SK-N-SH (cell line): ENCODE measurements around the gene LPP. TPM values are rescaled to one million over a fixed set of nuclear protein-coding genes. Genes with fewer than 3 reads are reported as not detected.

ENCODE experiments used
- ELF1 ChIP-seq: IDR thresholded peaks from 2 replicates; pipeline ENCODE4 v1.4.0; 2012
- EP300 ChIP-seq, 2 experiments: IDR thresholded peaks; 2 replicates each; pipeline versions ENCODE4 v1.4.0 to v1.6.1; 2012; ENCODE audit warnings: borderline replicate concordance in 1 of 2, low read depth in 1 of 2, low read length in 1 of 2
- EZH2phosphoT487 ChIP-seq: fragments of 200-600 bp; sonication (generic); IDR thresholded peaks from 2 replicates; pipeline ENCODE4 v1.6.1; 2017; ENCODE audit warnings: low read depth, mixed run types, mild to moderate bottlenecking, antibody characterized with exemption, moderate library complexity, borderline replicate concordance
- FOXM1 ChIP-seq: IDR thresholded peaks from 2 replicates; pipeline ENCODE4 v1.4.0; 2012; ENCODE audit warnings: low read depth, mild to moderate bottlenecking
- GATA2 ChIP-seq: sonication (generic); formaldehyde crosslinking; IDR thresholded peaks from 2 replicates; pipeline ENCODE4 v1.5.0; 2020; ENCODE audit warnings: mild to moderate bottlenecking, missing genetic modification reagents
- JUND ChIP-seq: IDR thresholded peaks from 2 replicates; pipeline ENCODE4 v1.4.0; 2012
- MEF2A ChIP-seq: IDR thresholded peaks from 2 replicates; pipeline ENCODE4 v1.4.0; 2012; ENCODE audit warnings: low read depth, borderline replicate concordance
- MXI1 ChIP-seq: IDR thresholded peaks from 2 replicates; pipeline ENCODE4 v1.6.1; 2012; ENCODE audit warnings: mild to moderate bottlenecking, low read depth, low read length, improper control_type of control experiment
- NFIC ChIP-seq: IDR thresholded peaks from 2 replicates; pipeline ENCODE4 v1.4.0; 2012; ENCODE audit warnings: borderline replicate concordance
- NRF1 ChIP-seq: IDR thresholded peaks from 2 replicates; pipeline ENCODE4 v1.6.1; 2012; ENCODE audit warnings: low read depth, mild to moderate bottlenecking, low read length
- PBX3 ChIP-seq: IDR thresholded peaks from 2 replicates; pipeline ENCODE4; 2012
- POLR2AphosphoS5 ChIP-seq: IDR thresholded peaks from 2 replicates; pipeline ENCODE4 v1.6.1; 2012; ENCODE audit warnings: low read depth, low read length
- RAD21 ChIP-seq: IDR thresholded peaks from 2 replicates; pipeline ENCODE4 v1.6.1; 2012; ENCODE audit warnings: mild to moderate bottlenecking, low read length
- REST ChIP-seq: IDR thresholded peaks from 2 replicates; pipeline ENCODE4 v1.6.1; 2012; ENCODE audit warnings: mild to moderate bottlenecking, low read depth, low read length, moderate library complexity
- RFX5 ChIP-seq: IDR thresholded peaks from 2 replicates; pipeline ENCODE4 v1.6.1; 2012; ENCODE audit warnings: mild to moderate bottlenecking, improper control_type of control experiment, low read length
- RXRA ChIP-seq: IDR thresholded peaks from 2 replicates; pipeline ENCODE4 v1.4.0; 2012; ENCODE audit warnings: low read depth, mild to moderate bottlenecking, borderline replicate concordance
- SIN3A ChIP-seq: IDR thresholded peaks from 2 replicates; pipeline ENCODE4 v1.6.1; 2012; ENCODE audit warnings: low read depth, mild to moderate bottlenecking, low read length, moderate library complexity, borderline replicate concordance
- TAF1 ChIP-seq: IDR thresholded peaks from 2 replicates; pipeline ENCODE4 v1.6.1; 2012; ENCODE audit warnings: low read depth, mild to moderate bottlenecking, low read length, moderate library complexity, borderline replicate concordance
- TCF12 ChIP-seq: IDR thresholded peaks from 2 replicates; pipeline ENCODE4 v1.4.0; 2012
- TEAD4 ChIP-seq: IDR thresholded peaks from 2 replicates; pipeline ENCODE4 v1.4.0; 2012; ENCODE audit warnings: mild to moderate bottlenecking, borderline replicate concordance; ENCODE audit not compliant: insufficient read depth
- ZBTB33 ChIP-seq: IDR thresholded peaks from 2 replicates; pipeline ENCODE4 v1.4.0; 2012; ENCODE audit warnings: low read depth, borderline replicate concordance
- polyA plus RNA-seq, 3 experiments: library from polyadenylated mRNA; depleted of rRNA; stranded (reverse); fragments of >200 nt; gene quantifications; 2 replicates each; pipeline ENCODE4 v1.2.3, GENCODE V29; 2012

LPP gene
- polyA plus RNA-seq, 1 of the 3 experiments (the other 2 are of a cell fraction), result 6.6 TPM

GRCh38 chr3:188294823-188295487 lies 141.0 kb downstream of the LPP start (continued):
- TF ChIP-seq EZH2phosphoT487 (no peak), NRF1 (no peak), MXI1 (no peak), RXRA (peak; percentile 93), PBX3 (peak; percentile 56), TAF1 (peak; percentile 17; the same call in 1 of the 2 replicates), MEF2A (peak; percentile 94), TCF12 (peak; percentile 84), REST (0 out of 2 replicates have a peak, but pooled peaks have one; percentile 36), FOXM1 (no peak; the same call in none of the 2 replicates), ZBTB33 (0 out of 2 replicates have a peak, but pooled peaks have one; percentile 43), RAD21 (0 out of 2 replicates have a peak, but pooled peaks have one; percentile 3), TEAD4 (peak; percentile 93), ELF1 (0 out of 2 replicates have a peak, but pooled peaks have one; percentile 17), RFX5 (no peak), POLR2AphosphoS5 (peak; percentile 42; the same call in 1 of the 2 replicates), JUND (peak; percentile 94), EP300 (IDR thresholded peaks at IDR 0.05; ENCODE audit: borderline replicate concordance in 1 of 2, low read depth in 1 of 2, low read length in 1 of 2) (peak; percentile 12 to 91; a peak in 2 of 4 replicates), GATA2 (no peak), SIN3A (0 out of 2 replicates have a peak, but pooled peaks have one; percentile 55), NFIC (peak; percentile 68)
- TF ChIP-seq, all 33 proteins: peak for 20
